PC-9 (cell line): ENCODE results near the gene AMBRA1.

Source experiments
- EZH2 ChIP-seq: fragments of 200-600 bp; sonication (generic); IDR thresholded peaks from 2 replicates; pipeline ENCODE4 v1.8.0; 2017; ENCODE audit warnings: antibody characterized with exemption, low read depth
- TF ChIP-seq, protein P1 (sequence below): fragments of 200-600 bp; sonication (generic); conservative IDR thresholded peaks from 2 replicates; pipeline ENCODE4 v1.6.1; 2017; ENCODE audit warnings: mixed run types, antibody characterized with exemption, mild to moderate bottlenecking, moderate library complexity

DNA sequence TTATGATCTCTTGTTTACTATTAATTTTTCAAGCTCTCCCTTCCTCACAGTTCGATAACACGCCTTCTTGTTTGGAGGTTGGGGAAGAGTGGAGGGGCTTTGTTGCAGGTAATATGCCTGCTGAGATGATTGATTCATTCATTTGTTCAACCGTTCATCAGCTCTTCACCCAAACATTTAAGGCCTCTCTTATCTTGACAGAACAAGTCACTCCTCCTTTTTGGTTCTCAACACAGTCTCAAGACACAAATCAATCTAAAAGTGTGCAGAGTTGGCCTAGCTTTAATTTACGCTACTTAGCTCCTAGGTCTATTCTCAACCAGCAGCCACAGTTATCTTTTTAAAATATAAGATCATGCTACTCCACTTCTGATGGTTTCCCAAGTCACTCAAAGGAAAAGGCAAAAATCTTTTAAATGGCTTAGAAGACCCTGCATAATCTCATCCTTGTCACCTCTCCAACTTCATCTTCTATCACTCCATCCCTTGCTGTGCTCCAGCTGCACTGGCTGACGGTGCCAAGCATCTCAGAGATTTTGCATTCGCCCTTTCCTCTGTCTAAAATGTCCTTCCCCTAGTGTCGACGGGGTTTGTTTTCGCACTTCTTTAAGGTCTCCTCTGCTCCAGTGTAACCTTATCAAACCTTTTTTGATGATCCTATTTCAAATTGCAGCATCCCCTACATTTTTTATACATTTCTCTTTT lies 60.3 kb downstream of the AMBRA1 start:
- TF ChIP-seq, protein P1, sequence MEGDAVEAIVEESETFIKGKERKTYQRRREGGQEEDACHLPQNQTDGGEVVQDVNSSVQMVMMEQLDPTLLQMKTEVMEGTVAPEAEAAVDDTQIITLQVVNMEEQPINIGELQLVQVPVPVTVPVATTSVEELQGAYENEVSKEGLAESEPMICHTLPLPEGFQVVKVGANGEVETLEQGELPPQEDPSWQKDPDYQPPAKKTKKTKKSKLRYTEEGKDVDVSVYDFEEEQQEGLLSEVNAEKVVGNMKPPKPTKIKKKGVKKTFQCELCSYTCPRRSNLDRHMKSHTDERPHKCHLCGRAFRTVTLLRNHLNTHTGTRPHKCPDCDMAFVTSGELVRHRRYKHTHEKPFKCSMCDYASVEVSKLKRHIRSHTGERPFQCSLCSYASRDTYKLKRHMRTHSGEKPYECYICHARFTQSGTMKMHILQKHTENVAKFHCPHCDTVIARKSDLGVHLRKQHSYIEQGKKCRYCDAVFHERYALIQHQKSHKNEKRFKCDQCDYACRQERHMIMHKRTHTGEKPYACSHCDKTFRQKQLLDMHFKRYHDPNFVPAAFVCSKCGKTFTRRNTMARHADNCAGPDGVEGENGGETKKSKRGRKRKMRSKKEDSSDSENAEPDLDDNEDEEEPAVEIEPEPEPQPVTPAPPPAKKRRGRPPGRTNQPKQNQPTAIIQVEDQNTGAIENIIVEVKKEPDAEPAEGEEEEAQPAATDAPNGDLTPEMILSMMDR, result no peak
- no peak for TF ChIP-seq EZH2
